ENCODE results near the gene CHRM5.

CHRM5 gene

DNA sequence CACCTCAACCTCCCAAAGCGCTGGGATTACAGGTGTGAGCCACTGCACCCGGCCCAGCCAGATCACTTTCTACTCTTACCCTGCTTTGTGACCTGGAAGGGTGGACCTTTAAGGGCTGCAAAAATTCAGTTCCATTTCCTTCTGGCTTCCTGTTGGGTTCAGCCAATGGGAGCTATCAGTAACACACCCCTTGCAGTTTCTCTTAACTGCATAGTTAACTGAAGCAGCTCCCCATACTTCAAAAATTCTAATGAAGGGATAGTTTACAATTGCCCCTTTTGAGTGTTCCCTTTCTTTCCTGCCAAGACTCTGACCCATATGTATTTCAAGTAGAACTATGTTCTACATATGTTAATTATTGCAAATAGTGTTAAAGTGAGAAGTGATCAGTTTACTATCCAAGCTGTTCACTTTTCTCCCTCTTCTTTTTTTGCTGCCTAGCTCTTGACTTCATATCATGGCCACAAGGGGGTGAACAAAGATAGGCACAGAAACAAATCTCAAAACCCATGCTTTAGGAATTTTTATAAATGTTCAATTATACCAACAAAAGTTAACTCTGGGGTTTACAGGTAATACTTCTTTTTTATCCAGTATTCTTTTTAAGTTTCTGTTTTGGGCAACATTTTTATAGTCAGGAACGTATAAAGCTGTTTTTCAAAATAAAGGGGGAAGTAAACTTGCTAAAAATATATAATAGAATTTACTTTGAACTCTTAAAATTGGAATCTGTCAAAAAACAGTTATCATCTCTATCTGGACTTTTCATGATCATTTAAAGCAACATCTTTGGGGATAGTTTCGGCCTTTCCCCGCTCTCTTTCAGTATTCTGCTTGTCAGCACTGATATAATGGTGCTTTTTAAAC, 141.7 kb downstream of the CHRM5 start:
- TF ChIP-seq, protein P1, sequence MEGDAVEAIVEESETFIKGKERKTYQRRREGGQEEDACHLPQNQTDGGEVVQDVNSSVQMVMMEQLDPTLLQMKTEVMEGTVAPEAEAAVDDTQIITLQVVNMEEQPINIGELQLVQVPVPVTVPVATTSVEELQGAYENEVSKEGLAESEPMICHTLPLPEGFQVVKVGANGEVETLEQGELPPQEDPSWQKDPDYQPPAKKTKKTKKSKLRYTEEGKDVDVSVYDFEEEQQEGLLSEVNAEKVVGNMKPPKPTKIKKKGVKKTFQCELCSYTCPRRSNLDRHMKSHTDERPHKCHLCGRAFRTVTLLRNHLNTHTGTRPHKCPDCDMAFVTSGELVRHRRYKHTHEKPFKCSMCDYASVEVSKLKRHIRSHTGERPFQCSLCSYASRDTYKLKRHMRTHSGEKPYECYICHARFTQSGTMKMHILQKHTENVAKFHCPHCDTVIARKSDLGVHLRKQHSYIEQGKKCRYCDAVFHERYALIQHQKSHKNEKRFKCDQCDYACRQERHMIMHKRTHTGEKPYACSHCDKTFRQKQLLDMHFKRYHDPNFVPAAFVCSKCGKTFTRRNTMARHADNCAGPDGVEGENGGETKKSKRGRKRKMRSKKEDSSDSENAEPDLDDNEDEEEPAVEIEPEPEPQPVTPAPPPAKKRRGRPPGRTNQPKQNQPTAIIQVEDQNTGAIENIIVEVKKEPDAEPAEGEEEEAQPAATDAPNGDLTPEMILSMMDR (IDR thresholded peaks at IDR 0.05), result peak; percentile 72

DNA sequence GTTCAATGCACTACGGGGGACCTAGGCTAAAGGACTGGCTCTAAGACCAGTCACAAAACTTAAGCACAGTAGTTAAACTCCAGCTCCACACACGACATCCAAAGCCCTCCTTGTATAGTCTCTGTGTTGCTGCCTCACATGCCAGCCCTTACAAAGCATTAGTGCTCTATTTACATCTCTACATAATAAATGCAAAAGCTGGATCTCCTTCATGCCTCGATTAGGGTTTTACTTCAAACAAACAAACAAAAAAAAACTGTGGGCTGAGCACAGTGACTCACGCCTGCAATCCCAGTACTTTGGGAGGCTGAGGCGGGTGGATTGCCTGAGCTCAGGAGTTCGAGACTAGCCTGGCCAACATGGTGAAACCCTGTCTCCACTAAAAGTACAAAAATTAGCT, 143.2 kb downstream of the CHRM5 start:
- TF ChIP-seq, protein P1 (IDR thresholded peaks at IDR 0.05), result no peak

DNA sequence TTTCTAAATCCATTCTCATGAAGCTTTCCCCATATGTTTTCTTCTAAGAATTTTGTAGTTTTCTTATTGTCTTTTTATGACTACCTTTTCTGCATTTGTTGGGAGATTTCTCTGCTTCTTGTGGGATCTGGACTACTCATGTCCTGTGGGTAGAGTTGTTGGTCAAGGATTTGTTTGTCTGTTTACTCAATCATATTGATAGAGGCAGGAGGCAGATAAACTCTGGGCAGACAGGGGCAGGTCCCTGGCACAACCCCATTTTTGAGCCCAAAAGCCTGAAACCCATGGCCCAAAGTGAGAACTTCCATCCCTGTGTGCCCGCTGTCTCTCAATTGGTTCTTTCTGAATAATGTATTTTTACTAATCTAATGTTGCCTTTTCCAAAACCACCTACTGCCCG, 145.9 kb downstream of the CHRM5 start:
- TF ChIP-seq, protein P1 (IDR thresholded peaks at IDR 0.05), result no peak

DNA sequence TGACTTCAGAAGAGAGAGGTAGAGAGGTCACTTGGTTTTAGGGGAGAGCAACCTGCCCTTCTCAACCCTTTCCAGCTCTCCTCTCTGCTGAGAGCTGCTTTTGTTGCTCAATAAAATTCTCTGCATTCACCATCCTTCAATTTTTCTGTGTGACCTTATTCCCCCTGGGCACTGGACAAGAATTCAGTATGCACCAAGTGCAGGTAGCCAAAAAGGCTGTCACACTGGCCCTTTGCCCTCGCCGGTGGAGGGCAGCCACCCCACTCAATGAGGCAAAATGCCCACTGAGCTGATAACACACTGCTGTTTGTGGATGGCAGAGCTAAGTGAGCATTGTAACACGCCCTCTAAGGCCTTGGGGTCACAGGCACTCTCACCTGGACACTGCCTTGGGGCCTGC, 146.4 kb downstream of the CHRM5 start:
- TF ChIP-seq, protein P1 (IDR thresholded peaks at IDR 0.05), result no peak

DNA sequence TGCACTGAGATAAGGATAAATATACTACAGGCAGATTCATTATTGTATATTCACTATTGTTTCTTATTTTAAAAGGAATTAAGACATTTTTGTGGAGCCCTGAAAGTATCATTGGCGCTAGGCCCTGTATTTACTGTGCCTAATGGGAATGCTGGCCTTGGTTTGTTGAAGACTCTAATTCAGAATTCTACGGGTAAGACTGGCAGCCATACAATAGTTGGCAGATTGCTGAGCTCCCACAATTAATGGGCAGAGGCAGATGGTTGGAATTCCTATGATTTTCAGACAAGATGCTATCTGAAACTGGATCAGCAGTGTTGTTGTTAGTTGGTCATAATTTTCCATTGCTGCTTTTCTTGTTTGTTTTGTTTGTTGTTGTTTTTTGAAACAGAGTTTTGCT, 148.3 kb downstream of the CHRM5 start:
- TF ChIP-seq, protein P1 (IDR thresholded peaks at IDR 0.05), result no peak

Measured in LNCAP (cell line).